ENCODE results near the gene BCL2L13.

The BCL2L13 gene

GRCh38 chr22:17638432-17639246 lies at the start of gene BCL2L13:
Gene BCL2L13, plus strand, starts transcription at chr22:17638757. Its CDS starts 16,955 bp downstream, at chr22:17655712.
- peak; percentile 79 to 88 (median 79) for DNase-seq (ENCODE audit: low read depth in 3 of 3)

GRCh38 chr22:17589810-17590375 lies 48.7 kb upstream of the BCL2L13 start:
- DNase-seq (ENCODE audit: low read depth in 3 of 3), result no peak

GRCh38 chr22:17590586-17590985 lies 48.0 kb upstream of the BCL2L13 start:
- no peak for DNase-seq (ENCODE audit: low read depth in 3 of 3)

GRCh38 chr22:17592201-17592600 lies 46.4 kb upstream of the BCL2L13 start:
- no peak for DNase-seq (ENCODE audit: low read depth in 3 of 3)

GRCh38 chr22:17596226-17596625 lies 42.3 kb upstream of the BCL2L13 start:
- DNase-seq (ENCODE audit: low read depth in 3 of 3), result no peak

- no peak for DNase-seq (ENCODE audit: low read depth in 3 of 3)
These were observed 41.3 kb upstream of the BCL2L13 start for GRCh38 chr22:17597217-17597616.

- no peak for DNase-seq (ENCODE audit: low read depth in 3 of 3)
These were observed 40.2 kb upstream of the BCL2L13 start for GRCh38 chr22:17598318-17598717.

GRCh38 chr22:17601031-17601430 lies 37.5 kb upstream of the BCL2L13 start:
- DNase-seq (ENCODE audit: low read depth in 3 of 3), result no peak

- DNase-seq (ENCODE audit: low read depth in 3 of 3), result no peak
These were observed 34.9 kb upstream of the BCL2L13 start for GRCh38 chr22:17603668-17604067.

- DNase-seq (ENCODE audit: low read depth in 3 of 3), result no peak
These were observed 32.1 kb upstream of the BCL2L13 start for GRCh38 chr22:17606496-17606895.

- no peak for DNase-seq (ENCODE audit: low read depth in 3 of 3)
These were observed 30.6 kb upstream of the BCL2L13 start for GRCh38 chr22:17607891-17608521.

- DNase-seq (ENCODE audit: low read depth in 3 of 3), result no peak
These were observed 26.5 kb upstream of the BCL2L13 start for GRCh38 chr22:17612057-17612456.

GRCh38 chr22:17613280-17613679 lies 25.3 kb upstream of the BCL2L13 start:
- DNase-seq (ENCODE audit: low read depth in 3 of 3), result no peak

GRCh38 chr22:17627961-17628405 lies 10.6 kb upstream of the BCL2L13 start:
- no peak for DNase-seq (ENCODE audit: low read depth in 3 of 3)

GRCh38 chr22:17628406-17629172 lies 10.0 kb upstream of the BCL2L13 start, which contains the start of gene ATP6V1E1:
Gene ATP6V1E1, minus strand, starts transcription at chr22:17628749. Its CDS starts 114 bp downstream, at chr22:17628635.
- DNase-seq (ENCODE audit: low read depth in 3 of 3), result peak; percentile 85 to 89 (median 86)

- no peak for DNase-seq (ENCODE audit: low read depth in 3 of 3)
These were observed 9.4 kb upstream of the BCL2L13 start for GRCh38 chr22:17629173-17629489.

GRCh38 chr22:17629641-17630040 lies 8.9 kb upstream of the BCL2L13 start:
- no peak for DNase-seq (ENCODE audit: low read depth in 3 of 3)

- DNase-seq (ENCODE audit: low read depth in 3 of 3), result no peak
These were observed 7.4 kb upstream of the BCL2L13 start for GRCh38 chr22:17631076-17631565.

- DNase-seq (ENCODE audit: low read depth in 3 of 3), result no peak
These were observed 5.2 kb upstream of the BCL2L13 start for GRCh38 chr22:17633217-17633997.

- no peak for DNase-seq (ENCODE audit: low read depth in 3 of 3)
These were observed 4.6 kb upstream of the BCL2L13 start for GRCh38 chr22:17633998-17634323.

GRCh38 chr22:17634696-17635095 lies 3.9 kb upstream of the BCL2L13 start:
- DNase-seq (ENCODE audit: low read depth in 3 of 3), result no peak
